Trophoblast cell (in vitro differentiated cells and primary cell): ENCODE data around the gene PODXL.

ENCODE experiments used
- DNase-seq, 2 donors: peaks; one replicate each; pipeline ENCODE4 v3.0.0-alpha.2; 2016
- H2AFZ ChIP-seq: 2 replicates; pipeline ENCODE4 v1.6.1; 2013; ENCODE audit warnings: low read length, moderate library complexity, mild to moderate bottlenecking; ENCODE audit not compliant: insufficient read depth, poor library complexity
- H2AK5ac ChIP-seq: 2 replicates; pipeline ENCODE4 v1.6.1; 2013; ENCODE audit warnings: mild to moderate bottlenecking, low read length
- H2BK120ac ChIP-seq: 2 replicates; pipeline ENCODE4 v1.6.1; 2013; ENCODE audit warnings: low read length, mild to moderate bottlenecking, moderate library complexity; ENCODE audit not compliant: insufficient read depth, poor library complexity
- H2BK12ac ChIP-seq: 2 replicates; pipeline ENCODE4 v1.6.1; 2013; ENCODE audit warnings: mild to moderate bottlenecking, low read length, moderate library complexity
- H2BK5ac ChIP-seq: 2 replicates; pipeline ENCODE4 v1.6.1; 2013; ENCODE audit warnings: low read length, low read depth, moderate library complexity, mild to moderate bottlenecking; ENCODE audit not compliant: poor library complexity
- H3K14ac ChIP-seq: 2 replicates; pipeline ENCODE4 v1.6.1; 2013; ENCODE audit warnings: mild to moderate bottlenecking, low read length
- H3K18ac ChIP-seq: 2 replicates; pipeline ENCODE4 v1.6.1; 2013; ENCODE audit warnings: mild to moderate bottlenecking, low read length
- H3K23ac ChIP-seq: 2 replicates; pipeline ENCODE4 v1.6.1; 2013; ENCODE audit warnings: low read length
- H3K27ac ChIP-seq: 2 replicates; pipeline ENCODE4 v1.5.1; 2013; ENCODE audit warnings: low read depth, mild to moderate bottlenecking, inconsistent platforms, low read length, moderate library complexity
- H3K27me3 ChIP-seq: 2 replicates; pipeline ENCODE4 v1.6.1; 2013; ENCODE audit warnings: inconsistent platforms, mild to moderate bottlenecking, low read length, moderate library complexity; ENCODE audit not compliant: insufficient read depth
- H3K36me3 ChIP-seq, 2 experiments: 1 replicate in 1 of 2; 2 replicates in 1 of 2; pipeline ENCODE4 v1.6.1; 2013; ENCODE audit warnings: low read length in 2 of 2, mild to moderate bottlenecking in 2 of 2, moderate library complexity in 1 of 2; ENCODE audit not compliant: insufficient read depth in 2 of 2, control insufficient read depth in 1 of 2
- H3K4ac ChIP-seq: 2 replicates; pipeline ENCODE4 v1.6.1; 2013; ENCODE audit warnings: low read depth, mild to moderate bottlenecking, low read length, moderate library complexity
- H3K4me1 ChIP-seq, 2 experiments: 1 replicate in 1 of 2; 2 replicates in 1 of 2; pipeline ENCODE4 v1.6.1; 2013; ENCODE audit warnings: low read length in 2 of 2, mild to moderate bottlenecking in 2 of 2, moderate library complexity in 1 of 2; ENCODE audit not compliant: insufficient read depth in 2 of 2, control insufficient read depth in 1 of 2
- H3K4me2 ChIP-seq: 2 replicates; pipeline ENCODE4 v1.6.1; 2013; ENCODE audit warnings: inconsistent platforms, mild to moderate bottlenecking, low read length, moderate library complexity
- H3K4me3 ChIP-seq: 2 replicates; pipeline ENCODE4 v1.5.1; 2013; ENCODE audit warnings: mild to moderate bottlenecking, low read depth, low read length, inconsistent platforms
- H3K79me1 ChIP-seq: one replicate; pipeline ENCODE4 v1.6.1; 2013; ENCODE audit warnings: low read length
- H3K79me2 ChIP-seq: 2 replicates; pipeline ENCODE4 v1.6.1; 2013; ENCODE audit warnings: low read length, mild to moderate bottlenecking; ENCODE audit not compliant: control insufficient read depth, insufficient read depth, poor library complexity
- H3K9ac ChIP-seq: 2 replicates; pipeline ENCODE4 v1.6.1; 2013; ENCODE audit warnings: mild to moderate bottlenecking, low read length
- H3K9me3 ChIP-seq: 2 replicates; pipeline ENCODE4 v1.6.1; 2013; ENCODE audit warnings: low read depth, mild to moderate bottlenecking, control low read depth, inconsistent platforms, low read length; ENCODE audit not compliant: insufficient read depth
- H4K12ac ChIP-seq: 2 replicates; pipeline ENCODE4 v1.6.1; 2013; ENCODE audit warnings: low read depth, mild to moderate bottlenecking, low read length, moderate library complexity
- H4K8ac ChIP-seq: 2 replicates; pipeline ENCODE4 v1.6.1; 2013; ENCODE audit warnings: low read depth, mild to moderate bottlenecking, low read length, moderate library complexity
- H4K91ac ChIP-seq: one replicate; pipeline ENCODE4 v1.6.1; 2013; ENCODE audit warnings: low read depth, mild to moderate bottlenecking, low read length, moderate library complexity
- WGBS: extraction: QIAGEN DNeasy Blood & Tissue Kit; methylation state at CpG from one replicate; pipeline ENCODE4 v1.1.7; 2013; ENCODE audit warnings: missing lambda C conversion rate; ENCODE audit not compliant: insufficient read length, insufficient coverage; ENCODE audit errors: extremely low coverage; 5-methylcytosine and 5-hydroxymethylcytosine counted together

PODXL gene

DNA sequence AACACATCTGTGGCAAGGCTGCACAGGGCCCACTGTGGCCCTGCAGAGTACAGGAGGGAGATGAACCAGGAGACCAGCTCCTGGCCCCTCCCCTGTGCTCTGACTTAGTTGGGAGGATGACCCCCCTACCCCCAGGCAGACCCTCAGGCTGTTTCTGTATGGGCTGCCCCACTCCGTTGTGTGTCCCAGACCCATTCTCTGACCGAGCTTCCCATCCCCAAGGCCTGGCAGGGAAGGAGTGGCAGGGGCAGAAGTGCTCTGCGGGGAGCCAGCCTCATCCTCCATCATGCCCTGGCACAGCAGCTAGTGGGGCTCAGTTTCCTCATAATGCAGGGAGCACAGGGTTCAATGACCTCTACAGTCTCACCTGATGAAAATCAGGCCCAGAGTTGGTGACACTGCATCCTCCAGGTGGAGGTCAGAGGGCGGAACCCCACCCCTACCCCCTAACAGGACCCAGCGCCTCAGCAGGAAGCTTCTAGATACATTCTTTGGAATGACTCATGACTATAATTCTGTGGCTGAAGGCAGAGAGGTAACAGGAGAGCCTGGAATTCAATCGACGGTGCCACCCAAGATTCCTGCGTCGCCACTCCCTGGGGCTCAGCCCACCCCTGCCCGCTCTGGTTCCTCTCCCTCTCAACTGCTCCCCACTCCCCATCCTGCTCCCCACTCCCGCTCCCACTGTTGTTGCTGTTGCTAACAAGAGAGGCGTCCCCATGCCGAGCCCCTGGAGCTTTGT, 18.2 kb downstream of the PODXL start:
- Histone ChIP-seq H3K4ac (peak overlapping the region; percentile 40), H3K4me2 (no peak overlapping the region), H3K9me3 (no peaks in the 10 kb centered on the region), H4K12ac (peak overlapping the region; percentile 13), H3K23ac (no peak overlapping the region), H3K79me1 (peaks cover 9% of the 10 kb centered on the region), H3K27me3 (no peaks in the 10 kb centered on the region), H3K27ac (peak overlapping the region; percentile 30), H2BK5ac (peak overlapping the region; percentile 18), H3K4me1 (peaks cover 26 to 32% of the 10 kb centered on the region in 2 experiments), H3K4me3 (no peak overlapping the region), H3K14ac (peak overlapping the region; percentile 56), H3K79me2 (peaks cover 4% of the 10 kb centered on the region), H4K91ac (peak overlapping the region; percentile 84), H2BK12ac (peak overlapping the region; percentile 75), H3K18ac (peak overlapping the region; percentile 60), H2BK120ac (peak overlapping the region; percentile 23), H3K9ac (no peak overlapping the region), H3K36me3 (peaks cover 2 to 6% of the 10 kb centered on the region in 2 experiments), H2AFZ (no peak overlapping the region), H2AK5ac (peak overlapping the region; percentile 31), H4K8ac (peak overlapping the region; percentile 67)
- no peak for DNase-seq
- no CpG with 5 or more reads among the region's 13 CpGs for WGBS

DNA sequence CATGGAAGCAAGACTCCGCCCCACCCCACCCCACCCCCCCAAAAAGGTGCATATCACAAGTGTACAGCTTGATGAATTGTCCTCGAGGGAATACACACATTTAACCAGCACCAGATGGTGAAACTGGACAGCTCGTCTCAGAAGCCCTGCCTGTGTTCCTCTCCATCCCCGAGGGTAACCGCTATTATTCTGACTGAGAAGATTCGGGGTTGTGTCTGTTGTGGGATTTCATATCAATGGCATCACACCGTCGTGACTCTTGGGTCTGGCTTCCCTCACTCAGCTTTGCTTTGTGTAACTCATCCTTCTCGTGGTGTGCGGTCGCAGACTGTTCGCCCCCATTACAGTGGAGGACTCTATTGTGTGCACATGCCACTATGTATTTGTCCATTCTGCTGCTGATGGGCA, 18.9 kb downstream of the PODXL start:
- Histone ChIP-seq H4K91ac (peak overlapping the region; percentile 37), H3K27ac (peak overlapping the region; percentile 0), H3K79me1 (peaks cover 9% of the 10 kb centered on the region), H3K4me1 (peaks cover 26 to 29% of the 10 kb centered on the region in 2 experiments), H3K23ac (no peak overlapping the region), H3K14ac (no peak overlapping the region), H3K79me2 (peaks cover 4% of the 10 kb centered on the region), H3K36me3 (peaks cover 2 to 6% of the 10 kb centered on the region in 2 experiments), H2BK5ac (no peak overlapping the region), H3K9ac (no peak overlapping the region), H4K12ac (no peak overlapping the region), H2BK12ac (peak overlapping the region; percentile 51), H2BK120ac (no peak overlapping the region), H2AK5ac (no peak overlapping the region), H4K8ac (no peak overlapping the region), H3K4me2 (no peak overlapping the region), H3K4me3 (no peak overlapping the region), H2AFZ (no peak overlapping the region), H3K9me3 (no peaks in the 10 kb centered on the region), H3K18ac (peak overlapping the region; percentile 42), H3K27me3 (no peaks in the 10 kb centered on the region), H3K4ac (peak overlapping the region; percentile 54)
- no CpG with 5 or more reads among the region's 12 CpGs for WGBS
- no peak for DNase-seq

DNA sequence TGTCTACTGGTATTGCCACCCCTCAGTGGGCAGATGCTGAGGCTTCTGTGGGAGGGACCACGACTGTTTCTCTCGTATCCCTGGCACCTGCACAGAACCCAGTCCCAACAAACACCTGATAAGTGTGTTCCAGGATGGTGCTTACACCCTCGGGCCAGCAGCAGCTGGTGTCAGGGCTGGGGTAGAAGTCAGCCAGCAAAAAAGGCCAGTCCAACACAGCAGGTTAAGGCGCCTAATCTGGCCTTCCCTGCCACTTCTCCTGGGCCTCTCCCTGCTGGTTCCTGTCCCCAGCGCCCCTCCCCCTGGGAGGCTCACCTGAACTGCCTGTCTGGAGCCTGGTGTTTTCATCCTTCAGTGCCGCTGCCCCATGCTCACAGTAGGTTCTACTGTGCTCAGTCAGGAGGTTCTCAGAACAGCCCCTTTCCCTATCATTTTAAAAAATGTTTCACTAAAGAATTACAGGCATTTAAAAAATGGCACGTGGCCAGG, 20.0 kb downstream of the PODXL start:
- Histone ChIP-seq H3K14ac (no peak overlapping the region), H3K79me2 (peaks cover 4% of the 10 kb centered on the region), H3K79me1 (peaks cover 9% of the 10 kb centered on the region), H4K91ac (no peak overlapping the region), H2BK5ac (no peak overlapping the region), H2BK12ac (no peak overlapping the region), H3K4me3 (no peak overlapping the region), H3K27ac (no peak overlapping the region), H3K4me1 (peaks cover 26 to 29% of the 10 kb centered on the region in 2 experiments), H4K12ac (no peak overlapping the region), H3K27me3 (no peaks in the 10 kb centered on the region), H3K9ac (no peak overlapping the region), H2AK5ac (no peak overlapping the region), H3K4ac (peak overlapping the region; percentile 10), H3K18ac (no peak overlapping the region), H4K8ac (no peak overlapping the region), H3K36me3 (peaks cover 4 to 6% of the 10 kb centered on the region in 2 experiments), H2BK120ac (no peak overlapping the region), H3K9me3 (no peaks in the 10 kb centered on the region), H3K23ac (no peak overlapping the region), H2AFZ (no peak overlapping the region), H3K4me2 (no peak overlapping the region)
- no peak for DNase-seq
- WGBS, result no CpG with 5 or more reads among the region's 7 CpGs

DNA sequence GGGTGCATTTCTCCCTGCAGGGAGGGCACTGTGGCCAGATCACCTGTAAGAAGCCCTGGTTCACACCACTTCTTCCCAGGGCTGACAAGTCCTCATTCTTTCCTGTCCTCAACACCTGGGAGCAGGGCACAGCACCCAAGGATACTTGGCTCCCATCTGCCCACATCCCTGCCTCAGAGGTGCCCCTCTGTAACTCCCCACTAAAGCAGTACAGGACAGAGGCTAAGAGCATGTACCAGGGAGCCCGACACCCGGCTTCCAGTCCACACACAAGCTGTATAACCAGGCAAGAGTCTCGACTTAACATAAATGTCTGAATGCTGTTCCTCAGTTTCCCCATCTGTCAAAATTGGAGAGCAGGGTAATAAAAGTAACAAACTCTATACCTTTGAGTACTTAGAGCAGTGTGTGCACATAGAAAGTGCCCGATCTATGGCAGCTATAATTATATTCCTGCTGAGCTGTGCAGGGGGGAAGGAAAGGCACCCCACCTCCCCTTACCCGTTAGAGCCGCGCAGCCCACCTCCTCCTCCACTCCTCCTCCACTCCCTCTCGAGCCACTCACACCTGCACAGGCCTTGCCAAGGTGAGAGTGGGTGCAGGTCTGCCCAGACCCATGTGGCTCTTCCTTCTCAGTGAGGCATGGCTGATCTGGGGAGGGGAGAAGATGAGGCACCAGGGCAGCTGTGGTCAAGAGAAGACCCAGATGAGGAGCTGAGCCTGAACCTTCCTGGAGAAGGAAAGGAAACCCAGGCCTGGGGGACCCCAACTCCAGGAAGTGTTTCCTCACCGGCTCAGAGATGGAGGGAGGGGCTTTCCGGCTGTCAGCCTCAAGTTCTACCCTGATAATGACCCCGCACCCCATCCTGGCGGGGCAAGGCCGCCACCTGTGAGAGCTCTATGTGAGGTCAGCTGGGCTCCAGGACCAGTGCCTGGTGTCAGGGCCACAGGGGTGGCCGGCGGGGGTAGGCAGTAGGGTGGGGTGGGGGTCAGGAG, 22.6 kb downstream of the PODXL start:
- Histone ChIP-seq H2BK120ac (no peak overlapping the region), H3K36me3 (peaks cover 6% of the 10 kb centered on the region in 2 experiments), H4K8ac (no peak overlapping the region), H3K23ac (no peak overlapping the region), H2AK5ac (no peak overlapping the region), H3K4me3 (no peak overlapping the region), H3K14ac (no peak overlapping the region), H3K18ac (no peak overlapping the region), H2BK5ac (no peak overlapping the region), H3K9ac (no peak overlapping the region), H3K27me3 (no peaks in the 10 kb centered on the region), H3K9me3 (no peaks in the 10 kb centered on the region), H4K12ac (no peak overlapping the region), H3K4me1 (peaks cover 14% of the 10 kb centered on the region in 2 experiments), H3K79me2 (peaks cover 4% of the 10 kb centered on the region), H3K4me2 (no peak overlapping the region), H2BK12ac (no peak overlapping the region), H3K79me1 (peaks cover 4% of the 10 kb centered on the region), H4K91ac (no peak overlapping the region), H3K27ac (no peak overlapping the region), H2AFZ (no peak overlapping the region), H3K4ac (no peak overlapping the region)
- no peak for DNase-seq
- no CpG with 5 or more reads among the region's 15 CpGs for WGBS
